Measurements from ENCODE around the gene SMARCB1.

Gene SMARCB1

GRCh38 chr22:23836692-23837495 is 50.1 kb downstream of the SMARCB1 start:
- Histone ChIP-seq H3K27me3 (ENCODE audit: control insufficient read depth, insufficient read depth, low read length, poor library complexity, severe bottlenecking) (peaks cover 14% of the 10 kb centered on the region), H3K27ac (ENCODE audit: insufficient read depth, low read depth, low read length, poor library complexity, severe bottlenecking) (no peak overlapping the region), H3K36me3 (ENCODE audit: control insufficient read depth, insufficient read depth, low read length) (peaks cover 19% of the 10 kb centered on the region), H3K4me3 (ENCODE audit: insufficient read depth, low read depth, low read length) (no peak overlapping the region), H3K9me3 (ENCODE audit: control insufficient read depth, low read length) (no peaks in the 10 kb centered on the region), H3K4me1 (ENCODE audit: control insufficient read depth, insufficient read depth, low read length) (peaks cover 7% of the 10 kb centered on the region)
- WGBS, 2 experiments, result 88 to 89% methylated on average over 12 of the region's 12 CpGs

DNA sequence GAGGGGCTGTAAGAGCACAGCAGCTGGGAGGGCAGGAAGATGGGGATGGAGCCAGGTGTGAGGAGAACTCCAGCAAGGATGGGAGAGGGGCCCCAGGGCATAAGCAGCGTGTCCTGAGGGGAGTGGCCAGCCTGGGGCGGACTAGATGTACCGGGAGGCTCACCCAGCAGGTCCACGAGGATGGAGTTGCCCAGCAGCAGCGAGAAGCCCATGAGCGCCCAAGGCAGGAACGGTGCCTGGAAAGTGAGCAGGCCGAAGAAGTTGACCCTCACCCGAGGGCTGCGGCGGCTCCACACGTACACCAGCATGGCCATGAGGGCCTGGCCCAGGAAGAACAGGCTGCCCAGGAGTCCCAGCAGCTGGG is 50.7 kb downstream of the SMARCB1 start:
- Histone ChIP-seq H3K27ac (ENCODE audit: insufficient read depth, low read depth, low read length, poor library complexity, severe bottlenecking) (no peak overlapping the region), H3K9me3 (ENCODE audit: control insufficient read depth, low read length) (no peaks in the 10 kb centered on the region), H3K4me3 (ENCODE audit: insufficient read depth, low read depth, low read length) (no peak overlapping the region), H3K4me1 (ENCODE audit: control insufficient read depth, insufficient read depth, low read length) (peaks cover 12% of the 10 kb centered on the region), H3K36me3 (ENCODE audit: control insufficient read depth, insufficient read depth, low read length) (peaks cover 18% of the 10 kb centered on the region), H3K27me3 (ENCODE audit: control insufficient read depth, insufficient read depth, low read length, poor library complexity, severe bottlenecking) (peaks cover 14% of the 10 kb centered on the region)
- 86% methylated on average over 12 of the region's 12 CpGs for WGBS, 2 experiments

DNA sequence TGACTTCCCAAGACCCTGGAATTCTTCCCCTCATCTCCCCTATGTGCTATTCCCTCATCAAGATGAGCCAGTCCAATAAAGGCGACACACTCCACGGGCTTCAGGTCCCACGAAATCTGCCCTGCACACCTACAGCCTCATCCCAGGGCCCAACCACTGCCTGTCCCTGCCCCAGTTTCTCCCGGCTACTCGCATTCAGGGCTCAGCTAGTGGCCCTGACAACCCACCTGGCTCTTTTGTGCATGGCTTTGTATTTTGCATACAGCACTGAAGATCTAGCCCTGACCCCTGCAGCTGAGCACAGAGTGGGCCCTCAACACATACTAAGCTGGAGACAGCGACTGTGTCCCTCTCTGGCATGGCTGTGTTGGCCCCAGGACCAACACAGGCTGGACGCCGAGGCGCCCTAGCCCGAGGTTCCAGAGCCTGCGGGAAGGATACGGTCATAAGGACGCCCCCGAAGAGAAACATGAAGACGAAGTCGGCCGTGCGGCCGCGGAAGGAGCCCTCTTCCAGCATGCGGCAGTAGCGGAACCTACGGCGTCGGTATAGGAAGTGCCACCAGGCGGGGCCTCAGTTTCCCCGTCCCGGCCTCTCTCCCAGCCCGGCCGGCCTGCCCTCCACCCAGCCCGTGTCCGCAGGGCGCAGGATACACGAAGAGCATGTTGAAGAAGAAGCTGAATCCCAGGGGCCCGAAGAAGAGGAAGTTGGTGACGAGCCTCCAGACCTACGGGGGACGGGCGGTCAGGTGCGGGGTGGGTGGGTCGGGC is 51.3 kb downstream of the SMARCB1 start:
- Histone ChIP-seq H3K36me3 (ENCODE audit: control insufficient read depth, insufficient read depth, low read length) (peaks cover 13% of the 10 kb centered on the region), H3K4me3 (ENCODE audit: insufficient read depth, low read depth, low read length) (peak overlapping the region; percentile 42), H3K27ac (ENCODE audit: insufficient read depth, low read depth, low read length, poor library complexity, severe bottlenecking) (peak overlapping the region; percentile 5), H3K9me3 (ENCODE audit: control insufficient read depth, low read length) (no peaks in the 10 kb centered on the region), H3K27me3 (ENCODE audit: control insufficient read depth, insufficient read depth, low read length, poor library complexity, severe bottlenecking) (peaks cover 14% of the 10 kb centered on the region), H3K4me1 (ENCODE audit: control insufficient read depth, insufficient read depth, low read length) (peaks cover 15% of the 10 kb centered on the region)
- WGBS, 2 experiments, result 26 to 27% methylated on average over 41 of the region's 41 CpGs

DNA sequence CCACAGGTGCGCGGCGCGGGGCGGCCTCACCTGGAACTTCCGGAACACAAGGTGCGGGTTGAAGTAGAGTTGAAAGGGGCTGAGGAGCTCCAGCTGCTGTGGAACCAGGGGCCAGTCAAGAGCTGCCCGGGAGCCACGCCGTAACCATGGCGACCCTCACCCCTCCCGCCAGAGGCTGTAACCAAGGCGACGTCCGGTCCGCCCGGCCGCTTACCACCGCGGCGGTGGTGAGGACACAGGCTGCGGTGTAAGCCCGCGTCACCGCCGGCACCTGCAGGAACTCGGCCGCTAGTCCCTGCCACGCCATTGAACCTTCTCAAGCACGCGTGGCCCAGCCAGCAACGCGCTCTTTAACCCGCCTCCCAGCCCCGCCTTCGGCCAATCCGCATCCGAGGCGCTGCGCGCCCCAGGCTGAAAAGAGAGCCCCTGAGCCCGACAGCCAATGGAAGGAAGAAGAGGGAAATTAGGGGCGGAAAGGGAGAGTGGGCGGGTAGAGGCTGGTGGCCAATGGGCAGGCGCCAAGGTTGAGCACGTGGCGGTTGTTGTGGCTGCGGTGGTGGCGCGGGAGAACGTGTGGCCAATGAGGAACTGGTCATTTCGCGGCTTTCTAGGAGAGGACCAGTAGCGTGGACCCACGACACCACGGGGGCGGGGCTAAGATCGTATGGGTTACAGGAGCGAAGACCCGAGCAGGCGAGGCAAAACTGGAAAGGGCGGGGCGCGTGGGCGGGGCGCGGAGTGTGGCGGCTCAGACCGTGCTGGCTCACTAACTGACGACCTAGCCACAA is 52.1 kb downstream of the SMARCB1 start, which contains the start of gene DERL3:
Gene DERL3, minus strand, starts transcription at position 326 of the 788 bp plus-strand sequence. Its CDS starts 19 bp downstream, at position 307.
- Histone ChIP-seq H3K36me3 (ENCODE audit: control insufficient read depth, insufficient read depth, low read length) (peaks cover 5% of the 10 kb centered on the region), H3K27ac (ENCODE audit: insufficient read depth, low read depth, low read length, poor library complexity, severe bottlenecking) (peak within 1 kb of the TSS; percentile 65), H3K9me3 (ENCODE audit: control insufficient read depth, low read length) (no peaks in the 10 kb centered on the region), H3K4me3 (ENCODE audit: insufficient read depth, low read depth, low read length) (peak within 1 kb of the TSS; percentile 42), H3K4me1 (ENCODE audit: control insufficient read depth, insufficient read depth, low read length) (peaks cover 15% of the 10 kb centered on the region), H3K27me3 (ENCODE audit: control insufficient read depth, insufficient read depth, low read length, poor library complexity, severe bottlenecking) (peaks cover 14% of the 10 kb centered on the region)
- WGBS, 2 experiments, result 0 to 1% methylated on average over 70 of the region's 70 CpGs

- Histone ChIP-seq H3K4me3 (ENCODE audit: insufficient read depth, low read depth, low read length) (no peak overlapping the region), H3K4me1 (ENCODE audit: control insufficient read depth, insufficient read depth, low read length) (peaks cover 15% of the 10 kb centered on the region), H3K36me3 (ENCODE audit: control insufficient read depth, insufficient read depth, low read length) (no peaks in the 10 kb centered on the region), H3K27ac (ENCODE audit: insufficient read depth, low read depth, low read length, poor library complexity, severe bottlenecking) (no peak overlapping the region), H3K27me3 (ENCODE audit: control insufficient read depth, insufficient read depth, low read length, poor library complexity, severe bottlenecking) (peaks cover 14% of the 10 kb centered on the region), H3K9me3 (ENCODE audit: control insufficient read depth, low read length) (no peaks in the 10 kb centered on the region)
- WGBS, 2 experiments, result 95 to 98% methylated on average over 7 of the region's 7 CpGs
Measured at GRCh38 chr22:23840026-23840425, 53.3 kb downstream of the SMARCB1 start.

DNA sequence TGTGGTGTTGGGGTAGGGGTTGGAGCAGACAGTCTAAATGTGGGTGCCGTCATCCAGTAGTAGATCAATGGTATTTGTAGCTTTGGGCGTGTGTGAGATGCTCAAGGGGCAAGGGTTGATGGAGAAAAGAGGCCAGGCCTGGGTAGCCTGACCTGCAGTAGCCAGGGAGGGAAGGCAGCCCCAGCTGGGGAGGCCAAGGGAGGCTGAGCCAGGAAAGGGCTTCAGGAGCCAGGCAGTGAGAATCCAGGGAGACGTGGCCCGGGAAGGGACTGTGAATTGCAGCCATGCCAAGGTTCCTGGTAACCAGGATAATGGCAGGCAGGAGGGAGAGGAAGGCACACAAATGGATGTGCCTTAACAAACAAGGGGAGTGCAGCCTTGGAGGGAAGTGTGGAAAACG is 54.5 kb downstream of the SMARCB1 start:
- Histone ChIP-seq H3K4me3 (ENCODE audit: insufficient read depth, low read depth, low read length) (no peak overlapping the region), H3K4me1 (ENCODE audit: control insufficient read depth, insufficient read depth, low read length) (peaks cover 18% of the 10 kb centered on the region), H3K27me3 (ENCODE audit: control insufficient read depth, insufficient read depth, low read length, poor library complexity, severe bottlenecking) (peaks cover 14% of the 10 kb centered on the region), H3K36me3 (ENCODE audit: control insufficient read depth, insufficient read depth, low read length) (no peaks in the 10 kb centered on the region), H3K9me3 (ENCODE audit: control insufficient read depth, low read length) (no peaks in the 10 kb centered on the region), H3K27ac (ENCODE audit: insufficient read depth, low read depth, low read length, poor library complexity, severe bottlenecking) (no peak overlapping the region)
- 84 to 88% methylated on average over 5 of the region's 5 CpGs for WGBS, 2 experiments

- WGBS, 2 experiments, result 55 to 56% methylated on average over 20 of the region's 20 CpGs
- Histone ChIP-seq H3K4me1 (ENCODE audit: control insufficient read depth, insufficient read depth, low read length) (peaks cover 18% of the 10 kb centered on the region), H3K36me3 (ENCODE audit: control insufficient read depth, insufficient read depth, low read length) (no peaks in the 10 kb centered on the region), H3K27me3 (ENCODE audit: control insufficient read depth, insufficient read depth, low read length, poor library complexity, severe bottlenecking) (peaks cover 14% of the 10 kb centered on the region), H3K4me3 (ENCODE audit: insufficient read depth, low read depth, low read length) (no peak overlapping the region), H3K9me3 (ENCODE audit: control insufficient read depth, low read length) (no peaks in the 10 kb centered on the region), H3K27ac (ENCODE audit: insufficient read depth, low read depth, low read length, poor library complexity, severe bottlenecking) (no peak overlapping the region)
Measured at GRCh38 chr22:23841736-23842445, 55.1 kb downstream of the SMARCB1 start.

- WGBS, 2 experiments, result 85 to 87% methylated on average over 4 of the region's 4 CpGs
- H3K9me3 ChIP-seq (ENCODE audit: control insufficient read depth, low read length), result no peaks in the 10 kb centered on the region
- H3K4me3 ChIP-seq (ENCODE audit: insufficient read depth, low read depth, low read length), result no peak overlapping the region
- H3K4me1 ChIP-seq (ENCODE audit: control insufficient read depth, insufficient read depth, low read length), result peaks cover 16% of the 10 kb centered on the region
- no peaks in the 10 kb centered on the region for H3K36me3 ChIP-seq (ENCODE audit: control insufficient read depth, insufficient read depth, low read length)
- H3K27ac ChIP-seq (ENCODE audit: insufficient read depth, low read depth, low read length, poor library complexity, severe bottlenecking), result no peak overlapping the region
- peaks cover 14% of the 10 kb centered on the region for H3K27me3 ChIP-seq (ENCODE audit: control insufficient read depth, insufficient read depth, low read length, poor library complexity, severe bottlenecking)
Measured at GRCh38 chr22:23842599-23842998, 55.8 kb downstream of the SMARCB1 start.

DNA sequence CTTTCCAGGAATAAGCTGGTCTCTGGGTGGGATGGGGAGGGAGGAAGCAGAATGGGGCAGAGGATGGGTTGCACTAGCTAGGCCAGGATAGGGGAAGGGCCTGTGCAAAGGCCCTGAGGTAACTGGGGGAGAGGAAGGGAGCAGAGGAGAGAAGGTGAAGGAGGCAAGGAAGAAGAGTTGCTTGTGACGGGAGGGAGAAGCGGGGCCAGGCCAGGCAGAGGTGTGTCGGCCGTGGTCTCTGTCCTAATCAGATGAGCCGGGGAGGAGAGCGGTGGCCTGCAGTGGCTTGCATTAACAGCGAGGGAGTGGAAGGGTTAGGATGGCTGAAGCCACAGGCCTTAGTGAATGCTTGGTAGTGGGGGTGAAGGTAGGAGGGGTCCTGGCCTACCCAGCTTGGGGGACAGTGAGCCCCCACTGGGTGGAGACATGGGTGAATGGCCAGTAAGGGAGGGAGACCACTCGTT is 58.0 kb downstream of the SMARCB1 start:
- H3K27me3 ChIP-seq (ENCODE audit: control insufficient read depth, insufficient read depth, low read length, poor library complexity, severe bottlenecking), result peaks cover 9% of the 10 kb centered on the region
- no peak overlapping the region for H3K4me3 ChIP-seq (ENCODE audit: insufficient read depth, low read depth, low read length)
- H3K4me1 ChIP-seq (ENCODE audit: control insufficient read depth, insufficient read depth, low read length), result peaks cover 27% of the 10 kb centered on the region
- no peak overlapping the region for H3K27ac ChIP-seq (ENCODE audit: insufficient read depth, low read depth, low read length, poor library complexity, severe bottlenecking)
- WGBS, 2 experiments, result 79 to 81% methylated on average over 8 of the region's 8 CpGs
- H3K36me3 ChIP-seq (ENCODE audit: control insufficient read depth, insufficient read depth, low read length), result no peaks in the 10 kb centered on the region
- no peaks in the 10 kb centered on the region for H3K9me3 ChIP-seq (ENCODE audit: control insufficient read depth, low read length)
